Smooth muscle cell (in vitro differentiated cells): Measurements from ENCODE around the gene IFNGR2. TPM values are rescaled to one million over a fixed set of nuclear protein-coding genes. Genes with fewer than 3 reads are reported as not detected.

Experiments
- DNase-seq: peaks from one replicate; lab custom pipeline; 2025; ENCODE audit not compliant: unreplicated experiment; lab: John Stamatoyannopoulos, UW
- H2AFZ ChIP-seq: fragments of 200-600 bp; sonication (generic); 2 replicates; pipeline ENCODE4 v1.6.0; 2016; ENCODE audit warnings: antibody characterized with exemption, low read depth, mild to moderate bottlenecking
- H3F3A ChIP-seq: fragments of 200-600 bp; sonication (generic); 2 replicates; pipeline ENCODE4 v1.6.0; 2017; ENCODE audit warnings: antibody characterized with exemption, low read depth
- H3K27ac ChIP-seq: fragments of 200-600 bp; sonication (generic); 2 replicates; pipeline ENCODE4 v1.5.1; 2016; ENCODE audit warnings: low read depth, mild to moderate bottlenecking
- H3K27me3 ChIP-seq: fragments of 200-600 bp; sonication (generic); 2 replicates; pipeline ENCODE4 v1.6.1; 2016; ENCODE audit warnings: low read depth, mild to moderate bottlenecking
- H3K36me3 ChIP-seq: fragments of 200-600 bp; sonication (generic); 2 replicates; pipeline ENCODE4 v1.5.1; 2016; ENCODE audit warnings: low read depth
- H3K4me1 ChIP-seq: fragments of 200-600 bp; sonication (generic); 2 replicates; pipeline ENCODE4 v1.5.1; 2016; ENCODE audit warnings: low read depth
- H3K4me2 ChIP-seq: fragments of 200-600 bp; sonication (generic); 2 replicates; pipeline ENCODE4 v1.6.0; 2016; ENCODE audit warnings: mild to moderate bottlenecking
- H3K4me3 ChIP-seq: fragments of 200-600 bp; sonication (generic); 2 replicates; pipeline ENCODE4 v1.5.1; 2016; ENCODE audit warnings: mild to moderate bottlenecking
- H3K79me2 ChIP-seq: fragments of 200-600 bp; sonication (generic); 2 replicates; pipeline ENCODE4 v1.6.0; 2016; ENCODE audit warnings: low read depth, mild to moderate bottlenecking
- H3K9ac ChIP-seq: fragments of 200-600 bp; sonication (generic); 2 replicates; pipeline ENCODE4 v1.6.0; 2016; ENCODE audit warnings: low read depth
- H3K9me3 ChIP-seq: fragments of 200-600 bp; sonication (generic); replicated peaks from 2 replicates; pipeline ENCODE4 v1.5.1; 2016; ENCODE audit warnings: low read depth
- H4K20me1 ChIP-seq: fragments of 200-600 bp; sonication (generic); 2 replicates; pipeline ENCODE4 v1.6.0; 2016; ENCODE audit warnings: low read depth
- CTCF ChIP-seq: fragments of 200-600 bp; sonication (generic); IDR thresholded peaks from 2 replicates; pipeline ENCODE4 v1.5.1; 2017; ENCODE audit warnings: borderline replicate concordance, mild to moderate bottlenecking, antibody characterized with exemption; ENCODE audit not compliant: insufficient read depth, poor library complexity, severe bottlenecking
- WGBS: methylation state at CpG from one replicate; pipeline ENCODE4 v1.1.7; 2016; ENCODE audit warnings: low lambda C conversion rate; 5-methylcytosine and 5-hydroxymethylcytosine counted together
- polyA plus RNA-seq: library from polyadenylated mRNA; unstranded; fragments of >200 nt; fragmentation: Nextera tagmentation; extraction: Ambion mirVana; gene quantifications from 2 replicates; pipeline ENCODE4 v1.2.1, GENCODE V29; 2016
- total RNA-seq: library from RNA; depleted of rRNA; stranded (reverse); fragments of >200 nt; gene quantifications from 2 replicates; pipeline ENCODE4 v1.2.3, GENCODE V29; 2014

The IFNGR2 gene
- total and polyA plus RNA-seq, 2 experiments from 2014 or later = 117 to 127 TPM

- Histone ChIP-seq H2AFZ (no peak overlapping the region), H3K36me3 (no peaks in the 10 kb centered on the region), H3K4me2 (no peak overlapping the region), H3F3A (no peaks in the 10 kb centered on the region), H3K4me3 (no peak overlapping the region), H3K4me1 (peaks cover 8% of the 10 kb centered on the region), H3K9me3 (no peaks in the 10 kb centered on the region), H3K9ac (no peak overlapping the region), H3K79me2 (peaks cover 55% of the 10 kb centered on the region), H3K27me3 (no peaks in the 10 kb centered on the region), H4K20me1 (peaks cover 7% of the 10 kb centered on the region), H3K27ac (no peak overlapping the region)
- no peak for DNase-seq
- no peak for TF ChIP-seq CTCF
- 93% methylated on average over 7 of the region's 7 CpGs for WGBS
These were observed 73.9 kb downstream of the IFNGR2 start for GRCh38 chr21:33477066-33477465.

GRCh38 chr21:33478182-33478581, 75.0 kb downstream of the IFNGR2 start:
- Histone ChIP-seq H3K9me3 (no peaks in the 10 kb centered on the region), H3K36me3 (no peaks in the 10 kb centered on the region), H4K20me1 (peaks cover 7% of the 10 kb centered on the region), H2AFZ (no peak overlapping the region), H3K27ac (peak overlapping the region; percentile 99), H3F3A (no peaks in the 10 kb centered on the region), H3K4me1 (peaks cover 8% of the 10 kb centered on the region), H3K27me3 (no peaks in the 10 kb centered on the region), H3K79me2 (peaks cover 44% of the 10 kb centered on the region), H3K4me3 (peak overlapping the region; percentile 94), H3K4me2 (peak overlapping the region; percentile 93), H3K9ac (peak overlapping the region; percentile 99)
- 61% methylated on average over 9 of the region's 9 CpGs for whole genome bisulfite sequencing
- no peak for TF ChIP-seq CTCF
- DNase-seq = no peak

GRCh38 chr21:33478935-33479678, 75.9 kb downstream of the IFNGR2 start:
- H3K79me2 ChIP-seq = peaks cover 38% of the 10 kb centered on the region
- H3K4me1 ChIP-seq = peaks cover 8% of the 10 kb centered on the region
- H3K27ac ChIP-seq = peak overlapping the region; percentile 99
- no peaks in the 10 kb centered on the region for H3F3A ChIP-seq
- DNase-seq = no peak
- no peaks in the 10 kb centered on the region for H3K27me3 ChIP-seq
- WGBS = 1% methylated on average over 38 of the region's 68 CpGs
- peak overlapping the region; percentile 93 for H3K4me2 ChIP-seq
- no peaks in the 10 kb centered on the region for H3K36me3 ChIP-seq
- H3K9me3 ChIP-seq = no peaks in the 10 kb centered on the region
- peak overlapping the region; percentile 94 for H3K4me3 ChIP-seq
- TF ChIP-seq CTCF = peak; percentile 7
- peak overlapping the region; percentile 95 for H2AFZ ChIP-seq
- peaks cover 7% of the 10 kb centered on the region for H4K20me1 ChIP-seq
- peak overlapping the region; percentile 99 for H3K9ac ChIP-seq
